NCI-H748 (cell line): Measurements from ENCODE around the gene TENT5C.

Experiments used
- DNase-seq: peaks from one replicate; lab custom pipeline; 2025; ENCODE audit not compliant: unreplicated experiment; lab: John Stamatoyannopoulos, UW

Gene TENT5C

DNA sequence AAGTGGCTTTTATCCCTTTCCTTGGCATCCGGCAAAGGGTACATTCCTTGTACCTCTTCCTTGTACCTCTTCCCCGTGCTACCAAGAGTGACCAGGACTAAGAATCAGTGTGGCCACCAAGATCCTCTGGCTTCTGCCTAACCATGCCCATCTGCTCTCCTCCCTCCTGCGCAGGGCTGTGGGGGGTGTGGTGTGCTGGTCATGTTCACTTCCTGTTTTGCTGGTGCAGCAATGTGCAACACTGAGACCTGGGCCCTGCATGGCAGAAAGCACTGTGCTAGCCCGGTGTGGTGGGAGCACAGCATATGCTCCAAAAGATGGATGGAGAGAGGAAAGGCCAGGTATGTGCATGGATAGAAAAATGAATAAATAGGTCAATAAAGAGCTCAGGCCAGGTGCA is 33.3 kb upstream of the TENT5C start:
- peak; percentile 13 for DNase-seq

DNA sequence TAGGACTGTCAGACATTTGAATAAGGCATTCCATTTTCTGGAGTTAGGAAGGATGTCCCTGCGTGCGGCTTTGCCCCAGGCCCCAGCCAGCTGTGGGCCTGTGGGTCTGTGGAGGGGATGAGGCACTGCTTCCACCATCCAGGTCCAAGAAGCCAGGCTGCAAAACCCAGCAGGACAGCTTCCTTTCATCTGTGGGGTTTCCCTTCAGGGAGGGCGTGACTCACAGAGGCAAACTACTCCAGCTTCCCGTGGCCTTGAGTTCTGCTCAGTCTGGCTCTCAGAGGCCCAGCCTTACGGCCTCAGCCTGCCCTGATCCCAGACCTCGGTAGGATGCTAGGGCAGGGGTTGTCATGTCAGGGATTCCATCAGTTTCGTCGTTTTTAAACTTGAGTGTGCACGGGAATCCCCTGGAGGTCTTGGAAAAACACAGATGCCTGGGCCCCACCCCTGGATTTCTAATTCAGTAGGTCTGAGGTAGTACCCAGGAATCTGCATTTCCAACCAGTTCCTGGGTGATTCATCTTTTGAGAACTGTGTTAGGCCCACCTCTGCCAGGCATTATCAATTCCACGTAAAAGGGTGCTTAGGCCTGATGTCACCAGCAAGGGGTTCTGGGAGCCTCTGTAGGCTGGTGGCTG is 32.3 kb upstream of the TENT5C start:
- DNase-seq: no peak

DNA sequence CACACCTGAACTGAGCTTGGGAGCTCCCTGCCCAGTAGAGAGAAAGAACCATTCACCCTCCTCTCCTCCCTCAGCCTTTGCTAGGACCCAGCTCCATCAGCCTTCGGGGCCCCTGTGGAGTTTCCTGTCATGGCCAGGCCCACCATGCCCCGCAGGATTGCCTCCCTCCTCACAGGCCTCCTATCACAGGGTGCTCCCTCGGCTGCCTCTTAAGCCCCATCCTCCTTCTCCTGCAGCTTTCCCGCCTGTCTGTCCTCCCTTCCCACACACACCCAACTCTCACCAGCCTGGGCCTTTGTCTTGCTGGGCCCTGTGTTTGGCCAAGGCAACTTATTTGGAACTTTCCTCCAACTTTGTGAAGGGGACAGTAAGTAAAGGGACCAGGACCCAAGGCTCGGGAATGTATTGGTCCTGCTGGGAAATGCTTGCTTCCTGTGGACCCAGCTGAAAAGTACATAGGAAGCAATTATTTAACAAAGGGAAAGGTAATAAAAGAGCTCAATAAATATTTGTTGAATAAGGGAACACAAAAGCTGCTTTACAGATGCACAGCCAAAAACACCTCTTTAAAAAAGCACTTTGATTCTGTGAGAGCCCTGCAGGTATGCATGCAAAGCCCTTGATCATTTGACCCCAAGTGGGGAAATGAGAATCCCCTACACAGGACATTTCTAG is 31.6 kb upstream of the TENT5C start:
- peak; percentile 88 for DNase-seq

DNA sequence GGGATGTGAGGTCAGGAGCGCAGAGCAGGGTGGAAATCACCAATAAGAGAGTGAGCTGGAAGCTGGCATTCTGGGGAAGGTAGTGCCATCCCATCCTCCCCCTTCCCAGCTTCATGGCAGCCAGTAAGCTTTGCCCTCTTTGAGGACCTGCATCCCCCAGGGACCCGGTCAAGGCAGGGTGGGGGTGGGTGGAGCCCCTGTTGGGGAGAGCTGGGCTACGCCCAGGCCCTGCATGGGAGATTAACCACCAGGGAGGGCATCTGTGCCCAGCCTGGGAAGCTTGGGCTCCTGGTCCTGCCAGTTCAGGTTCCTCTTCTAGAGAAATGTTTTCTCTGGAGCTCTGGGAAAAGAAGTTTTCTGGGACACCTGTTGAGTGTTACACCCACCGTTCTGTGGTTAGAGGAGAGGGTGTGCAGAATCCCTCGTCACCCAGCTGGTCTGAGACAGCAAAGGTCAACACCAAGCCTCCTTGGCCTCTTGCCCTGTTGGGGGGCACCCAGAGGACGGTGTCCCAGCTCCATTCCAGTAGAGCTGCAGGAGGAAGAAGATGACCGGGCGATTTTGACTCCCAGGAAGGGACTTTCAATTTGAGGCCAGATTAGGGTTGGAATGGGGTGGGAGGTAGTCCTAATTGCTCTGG is 30.1 kb upstream of the TENT5C start:
- DNase-seq: no peak

DNA sequence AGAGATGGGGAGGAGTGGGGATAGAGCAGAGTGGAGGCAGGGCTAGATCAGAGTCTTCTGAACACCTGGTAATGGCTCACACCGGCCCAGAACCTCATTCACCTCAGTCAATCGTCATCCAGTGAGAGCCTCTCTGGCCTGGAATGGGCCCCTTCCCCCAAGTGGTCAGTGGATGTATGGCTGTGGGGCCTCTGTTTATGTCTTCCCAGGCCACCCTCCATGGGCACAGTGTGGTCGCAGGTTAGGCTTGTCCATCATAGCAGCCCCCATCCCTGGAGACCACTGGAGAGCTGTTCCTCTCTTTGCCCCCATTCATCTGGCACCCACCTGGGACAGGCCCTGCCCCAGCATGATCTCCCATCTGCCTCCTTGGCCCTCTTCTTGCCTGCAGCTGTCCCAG is 29.6 kb upstream of the TENT5C start:
- DNase-seq: no peak

DNA sequence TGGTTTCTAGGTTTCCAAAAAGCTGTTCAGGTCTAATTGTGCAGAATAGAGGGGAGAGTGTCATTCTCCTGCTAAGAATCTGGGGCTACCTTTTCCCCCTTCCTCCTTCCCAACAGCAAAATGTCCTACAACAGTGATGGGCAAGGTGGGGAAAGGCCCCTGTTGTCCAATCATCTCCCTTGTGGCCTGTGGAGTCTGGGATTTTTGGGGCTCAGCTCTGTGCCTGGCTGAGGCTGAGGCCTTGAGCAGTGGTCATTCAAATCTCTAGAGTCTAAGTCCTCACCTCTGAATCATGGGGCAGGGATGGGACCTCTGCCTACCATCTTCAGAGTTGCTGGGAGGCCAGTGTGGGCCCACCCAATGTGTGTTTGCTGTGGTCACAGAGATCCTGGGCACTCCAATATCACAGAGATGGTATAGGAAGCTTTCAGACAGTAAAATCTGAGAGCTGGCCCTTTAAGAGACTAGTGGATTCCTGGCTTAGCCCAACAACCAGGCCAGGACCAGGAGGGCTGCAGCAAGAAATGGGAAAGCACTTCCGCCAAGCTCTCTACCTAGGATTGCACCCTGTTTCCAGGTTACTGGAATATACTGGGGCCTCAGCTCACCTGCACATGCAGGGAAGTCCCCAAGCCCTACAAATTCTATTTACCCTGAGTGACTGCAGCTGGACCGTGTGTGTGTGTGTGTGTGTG is 28.5 kb upstream of the TENT5C start:
- no peak for DNase-seq

DNA sequence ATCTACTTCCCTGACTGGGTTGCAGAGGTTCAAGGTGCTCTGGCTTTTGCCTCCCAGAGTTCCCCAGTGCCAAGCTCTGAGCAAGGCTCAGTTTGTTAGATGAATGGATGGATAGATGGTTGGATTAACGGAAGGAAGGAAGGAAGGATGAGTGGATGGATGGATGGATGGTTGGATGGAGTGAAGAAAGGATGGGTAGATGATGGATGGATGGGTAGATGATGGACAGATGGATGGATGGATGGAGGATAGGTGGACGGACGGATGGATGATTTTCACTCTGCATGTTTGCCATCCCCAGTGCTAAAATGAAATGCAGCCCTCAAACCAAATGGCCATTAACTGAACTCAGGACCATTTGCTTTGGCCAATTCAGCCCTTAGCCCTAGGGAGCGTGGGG is 27.4 kb upstream of the TENT5C start:
- DNase-seq: no peak

DNA sequence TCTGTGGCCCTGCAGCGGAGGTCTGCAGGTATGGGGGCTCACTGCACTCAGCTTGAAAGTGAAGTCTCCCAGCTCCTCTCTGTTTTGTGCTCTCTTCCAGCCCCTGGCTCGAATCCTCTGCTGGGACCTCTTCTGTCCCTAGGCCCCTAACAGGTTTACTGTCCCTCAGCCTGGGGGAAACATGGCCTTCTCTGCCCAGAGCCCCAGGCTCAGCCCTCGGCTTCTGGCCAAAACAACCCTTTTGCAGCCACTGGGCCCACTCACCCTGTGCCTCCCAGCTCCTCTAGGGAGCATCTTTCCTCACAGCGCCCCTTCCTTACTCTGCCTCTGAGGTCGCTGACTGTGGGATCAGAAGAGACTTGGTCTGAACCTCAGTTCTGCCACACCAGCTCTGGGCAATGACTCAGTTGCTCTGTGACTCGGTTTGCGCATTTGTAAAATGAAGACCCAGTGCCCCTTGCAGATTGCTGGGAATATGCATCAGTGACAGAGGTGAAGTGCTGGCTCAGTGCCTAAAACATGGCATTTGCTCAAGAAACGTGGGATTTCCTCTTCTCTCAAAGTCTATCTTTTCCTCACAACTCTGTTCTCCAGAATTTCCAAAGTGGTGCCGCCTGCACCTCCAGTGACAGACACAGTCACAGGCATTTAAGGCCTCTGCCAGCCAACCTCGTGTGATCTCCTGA is 26.5 kb upstream of the TENT5C start:
- no peak for DNase-seq

DNA sequence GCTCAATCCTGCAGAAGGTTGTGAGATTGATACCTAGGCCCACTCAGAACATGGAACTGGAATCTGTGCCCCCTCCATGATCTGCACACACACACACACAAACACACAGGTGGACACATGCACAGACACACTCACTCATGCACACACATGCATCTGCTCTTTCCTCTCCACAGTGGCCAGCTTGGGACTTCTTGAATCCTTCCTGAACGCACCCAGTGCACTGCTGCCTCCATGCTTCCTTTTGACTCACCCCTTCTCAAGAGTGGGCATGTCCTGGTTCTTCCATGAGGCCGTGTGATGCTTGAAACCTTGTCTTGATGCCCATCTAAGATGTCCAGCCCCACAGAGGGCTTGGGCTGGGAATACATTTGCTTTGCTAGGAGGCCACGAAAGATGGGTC is 25.4 kb upstream of the TENT5C start:
- DNase-seq: no peak

DNA sequence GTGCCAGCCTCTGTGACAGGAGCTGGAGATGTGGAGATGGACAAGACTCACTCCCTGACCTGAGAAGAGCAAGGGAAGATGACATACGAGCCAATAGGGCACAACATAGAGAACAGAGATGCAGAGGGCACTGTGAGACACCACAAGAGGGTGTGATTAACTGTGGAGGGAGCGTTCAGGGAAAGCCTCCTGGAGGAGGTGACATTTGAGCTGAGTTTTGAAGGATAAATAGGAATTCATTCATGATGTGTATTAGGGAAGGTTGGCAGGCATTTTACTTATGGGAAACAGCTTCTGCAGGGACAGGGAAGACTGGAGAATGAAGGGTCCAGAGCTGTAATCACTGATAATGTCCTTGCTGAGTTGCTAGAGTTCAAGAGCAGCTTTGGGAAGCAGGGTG is 25.0 kb upstream of the TENT5C start:
- DNase-seq: no peak

DNA sequence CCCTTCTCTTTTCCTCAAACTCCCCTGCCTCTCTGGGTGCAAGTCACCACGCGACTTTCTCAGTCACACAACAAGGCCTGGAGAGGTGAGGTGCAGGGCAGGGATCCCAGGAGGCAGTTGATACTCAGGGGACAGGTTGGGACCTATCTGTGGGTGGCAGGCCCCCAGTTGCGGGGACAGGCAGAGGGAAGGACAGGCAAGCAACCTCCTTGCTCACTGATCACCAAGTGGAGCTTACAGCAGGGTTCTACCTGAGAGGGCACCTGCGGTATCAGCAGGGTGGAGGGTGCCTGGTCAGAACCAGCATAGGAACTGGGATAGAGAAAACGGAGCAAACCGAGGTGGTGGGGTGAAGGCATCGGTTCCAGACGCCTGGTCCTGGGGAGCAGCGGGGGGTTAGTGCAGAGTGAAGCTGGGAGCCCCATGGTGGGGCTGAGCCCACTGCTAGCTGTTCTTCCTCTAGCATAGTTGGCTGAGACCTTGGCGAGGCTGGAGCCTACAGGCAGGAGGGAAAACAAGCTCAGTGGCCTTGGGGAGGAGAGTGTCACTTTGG is 24.4 kb upstream of the TENT5C start:
- no peak for DNase-seq

DNA sequence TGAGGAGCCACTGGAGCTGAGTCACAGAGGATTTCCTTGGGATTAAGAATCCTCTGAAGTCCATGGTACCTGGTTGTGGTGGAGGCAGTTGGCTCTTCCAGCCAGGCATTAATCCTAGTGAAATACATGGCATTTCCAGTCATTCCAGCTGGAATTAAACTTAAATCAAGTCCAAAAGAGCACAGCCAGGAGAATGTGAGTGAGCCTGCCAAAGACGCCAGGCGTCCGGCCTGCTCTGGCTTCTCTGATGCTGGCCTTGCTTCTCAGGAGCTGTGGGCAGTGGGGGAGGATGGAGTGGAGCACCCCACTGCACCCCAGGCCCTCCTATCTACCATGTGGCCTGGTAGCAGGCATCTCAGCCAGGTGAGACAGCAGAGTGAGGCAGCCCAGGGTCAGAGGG is 23.4 kb upstream of the TENT5C start:
- no peak for DNase-seq

DNA sequence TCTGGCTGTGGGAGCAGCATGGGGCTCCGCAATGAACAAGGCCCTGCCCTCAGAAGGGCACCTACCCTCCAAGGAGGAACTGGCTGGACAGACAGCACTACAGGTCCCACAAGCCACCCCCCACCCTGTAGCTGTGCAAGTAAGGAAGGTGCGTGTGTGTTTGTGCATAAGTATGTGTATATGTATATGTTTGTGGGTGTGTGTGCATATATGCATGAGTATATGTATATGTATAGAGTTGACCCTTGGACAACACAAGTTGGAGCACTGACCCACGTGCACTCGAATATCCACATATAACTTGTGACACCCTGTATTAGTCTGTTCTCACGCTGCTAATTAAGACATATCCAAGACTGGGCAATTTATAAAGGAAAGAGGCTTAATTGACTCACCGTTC is 22.6 kb upstream of the TENT5C start:
- no peak for DNase-seq

DNA sequence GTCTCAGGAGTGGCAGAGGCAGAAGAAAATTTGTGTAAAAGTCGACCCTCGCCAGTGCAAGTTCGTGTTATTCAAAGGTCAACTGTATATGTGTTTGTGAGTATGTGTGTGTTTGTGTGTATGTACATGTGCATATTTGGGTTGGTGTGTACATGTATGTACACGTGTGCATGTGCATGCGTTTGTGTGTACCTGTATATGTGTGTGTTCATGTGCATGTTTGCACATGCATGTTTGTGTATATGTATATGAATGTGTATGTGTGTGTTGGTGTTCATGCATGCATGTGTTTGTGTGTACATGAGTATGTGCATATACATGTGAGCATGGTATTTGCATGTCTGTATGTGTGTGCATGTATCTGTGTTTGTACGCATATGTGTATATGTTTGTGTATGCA is 21.7 kb upstream of the TENT5C start:
- no peak for DNase-seq

DNA sequence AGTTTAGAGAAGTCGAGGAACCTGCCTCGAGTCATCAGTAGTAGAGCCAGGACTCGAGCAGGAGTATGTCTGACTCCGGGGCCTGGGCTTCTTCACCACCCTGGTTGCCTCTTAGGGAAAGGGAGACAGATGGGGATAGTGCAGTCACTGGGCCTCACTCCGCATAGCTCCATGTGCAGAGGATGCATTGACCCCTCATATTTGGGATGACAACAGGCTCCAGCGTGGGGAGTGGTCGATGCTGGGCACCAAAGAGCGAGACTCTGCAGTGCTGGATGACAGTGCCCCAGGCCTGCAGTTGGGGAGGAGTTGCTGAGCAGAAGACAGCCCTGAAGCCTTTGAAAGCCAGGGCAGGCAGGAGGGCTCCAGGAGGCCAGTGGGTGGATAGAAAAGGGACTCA is 20.8 kb upstream of the TENT5C start:
- no peak for DNase-seq

DNA sequence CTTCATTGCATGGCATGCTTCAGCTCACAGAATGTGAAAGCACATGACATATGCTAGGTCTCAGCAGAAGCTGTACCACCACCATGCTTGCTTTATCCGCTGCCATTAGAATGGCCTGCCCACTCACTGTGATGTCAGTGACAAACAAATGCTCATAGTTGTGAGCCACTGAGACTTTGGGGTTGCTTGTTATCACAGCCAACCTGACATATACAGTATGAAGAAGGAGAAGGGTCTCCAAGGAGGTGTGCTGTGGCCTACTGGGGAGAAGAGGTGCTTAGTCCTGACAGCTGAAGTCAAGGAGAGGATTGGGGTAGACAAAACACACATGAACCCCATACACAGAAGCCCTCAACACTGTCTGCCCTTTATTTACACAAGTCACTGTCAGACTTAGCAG is 19.5 kb upstream of the TENT5C start:
- no peak for DNase-seq

DNA sequence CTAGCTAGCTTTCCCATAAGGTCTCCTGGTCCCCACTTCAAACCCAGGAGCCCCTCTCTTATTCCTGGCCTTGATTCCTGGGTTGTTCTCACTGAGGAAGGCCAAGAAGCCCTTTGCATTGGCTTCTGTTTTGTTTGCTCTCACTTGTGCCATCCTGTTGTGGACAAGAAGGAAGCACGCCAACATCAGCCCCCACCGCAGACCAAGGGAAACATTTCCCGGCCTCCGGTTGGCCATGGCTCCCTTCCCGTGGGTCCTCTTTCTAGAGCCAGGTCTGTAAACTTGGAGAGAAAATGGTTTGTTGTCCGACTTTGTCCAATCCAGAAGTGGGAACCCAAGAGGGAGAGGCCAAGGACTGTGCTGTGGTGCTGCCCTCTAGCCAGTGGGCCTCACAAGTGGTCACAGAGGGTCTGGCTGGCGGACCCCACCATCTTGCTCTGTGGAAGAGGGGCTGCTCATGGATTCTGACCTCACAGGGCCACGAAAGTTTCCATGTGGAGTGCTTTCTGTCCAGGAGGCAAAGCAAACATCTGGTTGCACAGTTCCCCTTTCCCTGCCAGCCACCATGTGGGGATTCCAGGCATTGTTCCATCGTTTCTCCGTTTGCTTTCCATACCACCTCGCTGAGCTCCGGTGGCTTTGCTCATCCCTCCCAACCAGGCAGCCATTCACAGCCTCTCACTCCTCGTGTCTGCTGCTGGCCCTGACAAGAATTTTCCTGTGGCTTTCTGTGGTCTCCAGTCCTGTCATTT is 18.9 kb upstream of the TENT5C start:
- DNase-seq: no peak

DNA sequence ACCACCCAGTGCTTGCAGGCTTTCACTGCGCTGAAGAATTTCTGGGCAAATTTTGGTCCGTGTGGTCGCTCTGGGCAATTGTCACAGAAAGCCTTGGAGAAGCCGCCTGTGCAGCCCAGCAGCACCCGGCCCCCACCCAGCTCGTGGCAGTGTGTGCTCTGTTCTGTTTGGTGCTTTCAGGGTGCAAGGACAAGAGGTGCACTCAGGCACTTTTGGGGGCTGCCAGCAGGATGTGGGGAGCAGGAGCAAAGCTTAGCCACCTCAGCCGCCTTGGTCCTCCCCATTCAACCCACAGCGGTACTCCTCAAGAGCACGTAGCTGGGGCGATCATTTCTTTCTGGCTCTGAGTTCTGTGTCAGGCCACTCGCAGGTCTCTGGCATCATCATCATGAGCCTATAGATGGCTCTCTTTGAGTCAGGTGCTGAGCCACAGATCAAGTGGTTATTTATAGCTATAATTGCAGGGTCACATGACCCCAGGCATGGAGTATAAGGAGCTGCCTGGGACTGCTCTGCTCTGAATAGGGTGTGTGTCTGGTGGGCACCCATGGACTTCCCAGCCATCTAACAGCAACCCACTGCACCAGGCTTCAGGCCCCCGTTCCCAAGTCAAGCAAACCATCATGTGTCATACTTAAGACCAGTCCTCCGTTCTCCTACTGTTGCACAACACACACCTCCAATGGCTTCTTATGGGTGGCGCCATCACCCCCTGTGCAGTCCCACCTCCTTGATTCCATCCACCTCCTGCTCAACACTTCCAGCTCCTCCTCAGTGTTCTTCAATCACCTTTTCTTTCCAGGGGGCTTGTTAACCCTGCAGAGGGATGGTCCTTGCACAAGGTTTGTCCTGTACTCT is 18.1 kb upstream of the TENT5C start:
- no peak for DNase-seq

DNA sequence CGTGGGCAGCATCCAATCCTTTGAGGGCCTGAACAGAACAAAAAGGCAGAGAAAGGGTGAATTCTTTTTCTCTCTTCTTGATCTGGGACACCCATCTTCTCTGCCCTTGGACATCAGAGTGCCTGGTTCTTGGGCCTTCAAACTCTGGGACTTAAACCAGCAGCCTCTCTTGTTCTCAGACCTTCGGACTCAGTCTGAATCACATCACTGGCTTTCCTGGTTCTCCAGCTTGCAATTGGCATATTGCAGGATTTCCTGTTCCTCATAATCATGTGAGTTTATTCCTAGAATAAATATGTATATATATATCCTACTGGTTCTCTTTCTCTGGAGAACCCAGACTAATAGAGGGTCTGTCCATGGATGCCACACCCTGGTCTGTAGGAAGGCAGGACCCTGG is 16.3 kb upstream of the TENT5C start:
- no peak for DNase-seq
